HFFc6 (cell line): ENCODE measurements around the gene IMMP2L. TPM values are rescaled to one million over a fixed set of nuclear protein-coding genes. Genes with fewer than 3 reads are reported as not detected.

Experiments
- DNase-seq: peaks from one replicate; pipeline ENCODE4 v3.0.0-alpha.2; 2018
- H3K27ac Mint-ChIP-seq: 2 replicates; pipeline ENCODE4 v1.8.0; 2020; ENCODE audit warnings: mild to moderate bottlenecking, mixed read lengths
- H3K27me3 Mint-ChIP-seq: 2 replicates; pipeline ENCODE4 v1.8.0; 2021; ENCODE audit warnings: mild to moderate bottlenecking, moderate library complexity, mixed read lengths; ENCODE audit not compliant: insufficient read depth
- H3K36me3 Mint-ChIP-seq: 2 replicates; pipeline ENCODE4 v1.8.0; 2021; ENCODE audit warnings: low read depth, mixed read lengths
- H3K4me1 Mint-ChIP-seq: 2 replicates; pipeline ENCODE4 v1.8.0; 2020; ENCODE audit warnings: low read depth, mixed read lengths
- H3K4me3 Mint-ChIP-seq: 2 replicates; pipeline ENCODE4 v1.8.0; 2020; ENCODE audit warnings: mild to moderate bottlenecking, moderate library complexity, mixed read lengths
- H3K9me3 Mint-ChIP-seq: 2 replicates; pipeline ENCODE4 v1.8.0; 2020; ENCODE audit warnings: mild to moderate bottlenecking, mixed read lengths
- total RNA-seq, 6 experiments: library from RNA; stranded (reverse); fragmentation: NEBNext Ultra II Directional; extraction: Animal tissue kit (Norgen Biotek cat#: 25700); gene quantifications; 2 replicates in 1 of 6; 3 replicates in 5 of 6; pipeline ENCODE4 v1.2.3, GENCODE V29; 2021
- TF ChIP-seq, protein P1 (sequence below): fragments of 200-600 bp; sonication (generic); IDR thresholded peaks from 2 replicates; pipeline ENCODE4 v1.5.0; 2021; ENCODE audit warnings: antibody characterized with exemption, mild to moderate bottlenecking

The IMMP2L gene
- total RNA-seq, 6 experiments from 2014 or later, result 7.2 to 13.6 (median 10.1) TPM

DNA sequence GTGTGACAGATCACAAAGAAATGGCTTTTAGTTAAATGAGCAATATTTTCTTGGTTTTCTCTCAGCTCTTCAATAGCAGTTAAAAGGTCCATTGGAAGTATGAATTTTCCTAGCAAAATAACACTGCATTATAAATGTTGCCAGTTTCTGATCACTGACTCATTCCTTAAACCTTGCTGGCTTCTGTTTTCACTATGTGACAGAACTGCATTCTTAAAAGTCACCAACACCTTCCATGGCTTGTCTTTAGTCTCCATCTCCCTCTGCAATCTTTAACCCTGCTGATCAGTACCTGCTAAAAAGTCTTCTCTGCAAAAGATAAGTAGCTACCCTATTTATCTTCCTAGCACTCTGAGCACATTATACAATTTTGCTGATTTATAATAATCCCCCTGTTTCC lies 876.4 kb downstream of the IMMP2L start:
- Mint-ChIP-seq H3K36me3 (no peaks in the 10 kb centered on the region), H3K4me1 (peaks cover 9% of the 10 kb centered on the region; the same call in 1 of the 2 replicates), H3K27me3 (no peaks in the 10 kb centered on the region; the same call in 1 of the 2 replicates), H3K4me3 (no peak overlapping the region), H3K27ac (no peak overlapping the region), H3K9me3 (no peaks in the 10 kb centered on the region)
- TF ChIP-seq, protein P1, sequence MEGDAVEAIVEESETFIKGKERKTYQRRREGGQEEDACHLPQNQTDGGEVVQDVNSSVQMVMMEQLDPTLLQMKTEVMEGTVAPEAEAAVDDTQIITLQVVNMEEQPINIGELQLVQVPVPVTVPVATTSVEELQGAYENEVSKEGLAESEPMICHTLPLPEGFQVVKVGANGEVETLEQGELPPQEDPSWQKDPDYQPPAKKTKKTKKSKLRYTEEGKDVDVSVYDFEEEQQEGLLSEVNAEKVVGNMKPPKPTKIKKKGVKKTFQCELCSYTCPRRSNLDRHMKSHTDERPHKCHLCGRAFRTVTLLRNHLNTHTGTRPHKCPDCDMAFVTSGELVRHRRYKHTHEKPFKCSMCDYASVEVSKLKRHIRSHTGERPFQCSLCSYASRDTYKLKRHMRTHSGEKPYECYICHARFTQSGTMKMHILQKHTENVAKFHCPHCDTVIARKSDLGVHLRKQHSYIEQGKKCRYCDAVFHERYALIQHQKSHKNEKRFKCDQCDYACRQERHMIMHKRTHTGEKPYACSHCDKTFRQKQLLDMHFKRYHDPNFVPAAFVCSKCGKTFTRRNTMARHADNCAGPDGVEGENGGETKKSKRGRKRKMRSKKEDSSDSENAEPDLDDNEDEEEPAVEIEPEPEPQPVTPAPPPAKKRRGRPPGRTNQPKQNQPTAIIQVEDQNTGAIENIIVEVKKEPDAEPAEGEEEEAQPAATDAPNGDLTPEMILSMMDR, result no peak
- no peak for DNase-seq

DNA sequence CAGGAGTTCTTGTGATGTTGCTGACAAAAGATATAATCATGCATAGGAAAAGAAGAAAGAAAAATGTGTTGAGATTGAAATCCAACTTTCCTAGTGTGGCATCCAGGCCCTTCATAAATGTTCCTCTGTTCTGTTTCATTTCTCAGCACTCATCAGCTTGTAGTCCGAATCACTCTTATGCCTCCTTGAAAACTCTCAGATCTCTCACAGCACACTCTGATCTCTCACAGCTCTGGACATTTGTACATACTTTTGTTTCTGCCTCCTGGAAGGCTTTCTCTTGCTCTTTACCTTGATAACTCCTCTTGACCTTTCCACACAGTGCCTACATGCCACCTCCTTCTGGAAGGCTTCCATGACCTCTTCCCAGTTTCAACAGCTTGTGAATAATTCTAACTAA lies 880.4 kb downstream of the IMMP2L start:
- H3K4me1 Mint-ChIP-seq, result peaks cover 9% of the 10 kb centered on the region
- no peak for DNase-seq
- H3K4me3 Mint-ChIP-seq, result no peak overlapping the region
- H3K9me3 Mint-ChIP-seq, result no peaks in the 10 kb centered on the region
- no peaks in the 10 kb centered on the region for H3K36me3 Mint-ChIP-seq
- TF ChIP-seq, protein P1, result no peak
- no peak overlapping the region for H3K27ac Mint-ChIP-seq
- peaks cover 2% of the 10 kb centered on the region for H3K27me3 Mint-ChIP-seq

DNA sequence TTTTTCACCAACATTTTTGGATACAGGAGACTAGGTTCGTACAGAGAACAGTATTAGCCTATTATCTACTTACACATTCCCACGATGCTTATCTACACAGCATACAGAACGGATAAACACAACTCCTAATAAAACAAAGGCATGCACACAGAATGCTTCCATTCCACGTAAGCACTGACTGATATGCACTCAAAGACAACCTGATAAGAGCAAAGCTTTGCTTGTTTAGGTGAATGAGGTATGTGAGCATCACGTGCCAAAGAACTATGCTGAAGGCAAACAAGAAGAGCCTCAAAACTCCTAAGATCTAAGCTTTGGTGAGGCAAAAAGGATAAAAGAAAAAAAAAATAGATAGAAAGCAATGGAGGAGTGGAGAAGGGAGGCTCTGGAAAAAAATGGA lies 884.9 kb downstream of the IMMP2L start:
- no peak for DNase-seq
- peaks cover 18% of the 10 kb centered on the region for H3K36me3 Mint-ChIP-seq
- H3K9me3 Mint-ChIP-seq, result peaks cover 21% of the 10 kb centered on the region
- peaks cover 2% of the 10 kb centered on the region for H3K27me3 Mint-ChIP-seq
- no peak overlapping the region for H3K4me3 Mint-ChIP-seq
- no peak overlapping the region for H3K27ac Mint-ChIP-seq
- TF ChIP-seq, protein P1, result no peak
- peaks cover 13% of the 10 kb centered on the region for H3K4me1 Mint-ChIP-seq

DNA sequence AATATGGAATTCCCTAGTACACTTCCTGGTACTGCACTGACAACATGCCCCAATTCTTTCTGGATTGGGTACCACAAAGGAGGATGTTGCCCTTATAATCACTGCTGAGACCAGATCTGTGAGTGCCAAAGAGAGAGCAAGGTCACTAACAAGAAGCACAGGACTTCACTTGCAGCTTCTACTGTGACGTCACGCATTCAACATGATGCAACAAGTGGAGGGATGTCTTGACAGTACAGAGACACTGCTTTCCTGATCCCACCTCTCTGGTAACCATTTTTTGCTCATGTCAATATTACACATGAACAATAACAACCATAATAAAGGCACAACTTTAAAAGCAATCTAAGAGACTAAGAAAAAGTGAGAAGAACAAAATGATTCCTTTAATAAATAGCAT lies 885.5 kb downstream of the IMMP2L start:
- H3K4me3 Mint-ChIP-seq, result no peak overlapping the region
- peaks cover 2% of the 10 kb centered on the region for H3K27me3 Mint-ChIP-seq
- peaks cover 26% of the 10 kb centered on the region for H3K9me3 Mint-ChIP-seq
- TF ChIP-seq, protein P1, result no peak
- peaks cover 18% of the 10 kb centered on the region for H3K36me3 Mint-ChIP-seq
- no peak overlapping the region for H3K27ac Mint-ChIP-seq
- peaks cover 13% of the 10 kb centered on the region for H3K4me1 Mint-ChIP-seq
- no peak for DNase-seq

DNA sequence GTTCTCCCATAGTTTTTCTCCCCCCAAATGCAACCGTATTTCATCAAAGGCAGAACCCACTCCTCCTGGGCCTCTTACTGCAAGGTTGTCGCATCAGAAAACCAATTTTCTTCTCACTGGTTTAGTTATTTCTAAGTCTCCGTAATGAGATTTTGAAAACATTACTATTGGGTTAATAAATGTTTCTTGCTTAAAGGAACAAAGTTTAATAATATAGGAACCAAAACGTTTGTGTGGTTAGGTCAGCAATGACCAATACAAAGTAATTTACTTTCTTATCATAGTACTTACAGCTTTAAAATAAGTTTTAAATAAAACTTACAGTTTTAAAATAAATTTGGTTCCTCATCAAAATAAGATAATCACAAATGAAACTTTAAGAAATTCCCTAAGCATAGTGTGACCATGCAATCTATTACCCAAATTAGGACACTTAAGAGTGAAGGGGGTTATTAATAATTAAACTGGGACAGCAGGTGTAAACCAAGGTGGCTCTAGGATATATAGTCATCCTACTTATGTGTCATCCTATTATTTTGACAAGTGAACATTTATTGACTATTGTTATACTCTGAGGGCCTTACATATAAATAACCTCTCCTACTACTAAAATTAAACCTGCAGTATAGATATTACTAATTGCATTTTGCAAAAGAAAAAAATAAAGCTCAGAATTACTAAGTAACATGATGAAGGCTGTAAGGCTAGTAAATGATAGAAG lies 886.7 kb downstream of the IMMP2L start:
- Mint-ChIP-seq H3K9me3 (peaks cover 31% of the 10 kb centered on the region), H3K27ac (no peak overlapping the region), H3K4me1 (peaks cover 13% of the 10 kb centered on the region), H3K27me3 (peaks cover 2% of the 10 kb centered on the region), H3K36me3 (peaks cover 22% of the 10 kb centered on the region), H3K4me3 (no peak overlapping the region)
- TF ChIP-seq, protein P1, result no peak
- DNase-seq, result no peak
